HG03460 (cell line): ENCODE measurements around the gene ZNF761.
"Not testable (repeated sequence)": the region's sequence is repeated elsewhere in the genome, so short reads cannot be mapped to it uniquely, and the experiment has no call there.

ENCODE experiments used
- ATAC-seq: cut with Tn5 transposase; IDR thresholded peaks from one replicate; pipeline ENCODE4 v1.9.1; 2021; ENCODE audit not compliant: unreplicated experiment

Gene ZNF761

DNA sequence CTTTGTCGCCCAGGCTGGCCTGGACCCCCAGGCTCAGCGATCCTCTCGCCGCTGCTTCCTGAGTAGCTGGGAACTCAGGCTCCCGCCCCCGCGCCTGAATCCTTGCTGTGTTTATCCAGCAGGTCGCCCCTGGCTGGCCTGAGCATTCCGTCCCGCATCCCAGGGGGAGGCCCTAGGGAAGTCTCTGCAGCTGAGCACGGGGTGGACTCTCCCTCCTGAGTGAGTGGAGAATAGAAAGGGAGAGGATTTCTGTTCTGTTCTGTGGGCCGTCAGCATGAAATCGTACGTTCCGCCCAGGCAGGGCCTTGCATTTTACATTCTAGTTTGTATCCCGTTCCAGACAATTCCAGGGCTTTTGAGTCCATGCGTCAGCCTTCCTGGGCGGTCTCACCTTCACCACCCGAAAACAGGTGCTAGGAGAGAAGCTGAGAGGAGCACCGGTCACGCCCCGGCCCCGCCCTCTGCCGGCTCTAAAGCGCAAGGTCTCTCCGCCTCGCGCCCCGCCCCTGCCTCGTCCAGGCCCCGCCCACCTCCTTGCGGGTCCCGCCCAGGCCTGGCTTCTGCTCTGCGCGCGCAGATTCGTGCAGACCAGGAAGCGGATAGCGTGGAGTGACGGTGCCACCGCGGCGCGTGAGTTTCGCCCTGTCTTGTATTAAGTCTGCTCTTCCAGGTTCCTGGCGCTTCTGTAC lies at the start of gene ZNF761:
Gene ZNF761, plus strand, starts transcription at position 586 of the 689 bp plus-strand sequence. CDS start 15,285 bp downstream, outside the sequence.
- peak; percentile 94 for ATAC-seq

DNA sequence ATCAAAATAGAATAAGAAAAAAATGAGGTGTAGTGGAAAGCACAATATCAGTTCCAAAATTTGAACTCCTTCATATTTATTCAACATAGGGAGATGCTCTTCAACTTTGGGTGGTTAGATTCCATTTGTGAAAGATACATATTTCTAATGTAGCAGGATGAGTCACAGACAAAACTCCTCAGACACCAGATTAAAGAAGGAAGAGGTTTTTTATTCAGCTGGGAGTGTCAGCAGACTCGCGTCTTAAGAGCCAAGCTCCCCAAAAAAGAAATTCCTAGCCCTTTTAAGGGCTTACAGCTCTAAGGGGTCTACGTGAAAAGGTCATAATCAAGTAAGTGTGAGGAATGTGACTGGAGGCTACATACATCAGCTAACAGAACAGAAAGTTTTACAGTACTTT lies 43.6 kb upstream of the ZNF761 start:
- ATAC-seq = no peak

DNA sequence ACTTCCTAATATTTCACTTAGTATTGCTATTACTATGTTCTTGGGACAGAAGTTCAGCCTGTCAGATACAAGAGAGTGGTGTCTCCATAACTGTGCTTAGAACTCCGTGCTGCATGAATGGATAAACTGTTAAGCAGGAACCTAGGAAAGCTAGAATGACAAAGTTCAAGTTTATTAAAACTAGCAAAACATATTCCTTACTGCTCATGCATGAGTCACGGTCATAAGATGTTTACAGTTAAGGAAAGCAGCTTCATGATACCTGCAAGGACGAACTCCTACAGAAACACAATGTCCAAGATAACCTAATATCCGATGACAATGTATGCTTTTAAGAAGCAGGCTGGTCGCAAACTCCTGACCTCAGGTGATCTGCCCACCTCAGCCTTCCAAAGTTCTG lies 42.9 kb upstream of the ZNF761 start:
- ATAC-seq = no peak

DNA sequence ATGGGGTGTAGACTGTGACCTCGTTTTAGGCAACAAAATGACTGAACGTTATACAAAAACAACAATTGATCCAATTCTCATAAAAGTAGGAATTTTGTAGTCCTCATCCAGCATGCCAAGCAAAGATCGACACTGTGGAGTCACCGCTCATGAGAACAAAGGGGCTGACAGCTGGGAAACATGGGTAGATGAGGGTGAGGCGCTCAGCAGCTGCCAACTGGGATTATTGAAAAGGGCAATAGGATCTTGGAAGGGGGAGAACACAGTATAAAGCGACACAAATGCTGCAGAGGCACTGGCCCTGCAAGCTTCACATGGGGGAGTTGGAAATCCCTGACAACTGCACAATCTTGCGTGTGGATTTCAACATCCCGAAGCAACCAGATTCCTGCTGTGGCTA lies 42.2 kb upstream of the ZNF761 start:
- ATAC-seq = no peak

DNA sequence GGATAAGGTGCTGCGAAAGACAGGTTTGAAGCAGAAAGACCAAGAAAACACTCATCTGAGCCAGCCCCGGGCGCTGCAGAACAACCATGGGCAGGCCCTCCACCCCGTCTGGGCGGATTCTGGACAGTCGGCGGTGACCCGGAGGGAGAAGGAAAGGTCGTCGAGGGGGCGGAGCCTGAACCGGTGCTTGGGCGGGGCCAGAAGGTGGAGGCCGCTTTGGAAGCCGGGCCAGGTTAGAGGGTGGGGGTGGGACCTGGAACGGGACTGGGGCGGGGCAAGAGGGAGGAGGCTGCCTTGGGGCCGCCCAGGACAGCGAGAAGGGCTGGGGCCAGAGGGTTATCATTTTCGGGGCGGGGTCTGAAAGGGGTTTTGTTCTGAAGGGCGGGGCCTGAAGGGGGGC lies 41.8 kb upstream of the ZNF761 start:
- no peak for ATAC-seq

DNA sequence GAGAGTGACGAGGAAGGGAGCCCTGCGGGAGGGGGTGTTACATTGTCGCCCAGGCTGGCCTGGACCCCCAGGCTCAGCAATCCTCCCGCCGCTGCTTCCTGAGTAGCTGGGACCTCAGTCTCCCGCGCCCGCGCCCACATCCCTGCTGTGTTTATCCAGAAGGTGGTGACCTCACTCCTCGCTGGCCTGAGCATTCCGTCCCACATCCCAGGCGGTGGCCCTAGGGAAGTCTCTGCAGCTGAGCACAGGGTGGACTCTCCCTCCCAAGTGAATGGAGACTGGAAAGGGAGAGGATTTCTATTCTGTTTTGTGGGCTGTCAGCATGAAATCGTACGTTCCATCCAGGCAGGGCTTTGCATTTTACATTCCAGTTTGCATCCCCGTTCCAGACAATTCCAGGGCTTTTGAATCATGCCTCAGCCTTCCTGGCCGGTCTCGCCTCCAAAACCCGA lies 37.2 kb upstream of the ZNF761 start:
- ATAC-seq = no peak

DNA sequence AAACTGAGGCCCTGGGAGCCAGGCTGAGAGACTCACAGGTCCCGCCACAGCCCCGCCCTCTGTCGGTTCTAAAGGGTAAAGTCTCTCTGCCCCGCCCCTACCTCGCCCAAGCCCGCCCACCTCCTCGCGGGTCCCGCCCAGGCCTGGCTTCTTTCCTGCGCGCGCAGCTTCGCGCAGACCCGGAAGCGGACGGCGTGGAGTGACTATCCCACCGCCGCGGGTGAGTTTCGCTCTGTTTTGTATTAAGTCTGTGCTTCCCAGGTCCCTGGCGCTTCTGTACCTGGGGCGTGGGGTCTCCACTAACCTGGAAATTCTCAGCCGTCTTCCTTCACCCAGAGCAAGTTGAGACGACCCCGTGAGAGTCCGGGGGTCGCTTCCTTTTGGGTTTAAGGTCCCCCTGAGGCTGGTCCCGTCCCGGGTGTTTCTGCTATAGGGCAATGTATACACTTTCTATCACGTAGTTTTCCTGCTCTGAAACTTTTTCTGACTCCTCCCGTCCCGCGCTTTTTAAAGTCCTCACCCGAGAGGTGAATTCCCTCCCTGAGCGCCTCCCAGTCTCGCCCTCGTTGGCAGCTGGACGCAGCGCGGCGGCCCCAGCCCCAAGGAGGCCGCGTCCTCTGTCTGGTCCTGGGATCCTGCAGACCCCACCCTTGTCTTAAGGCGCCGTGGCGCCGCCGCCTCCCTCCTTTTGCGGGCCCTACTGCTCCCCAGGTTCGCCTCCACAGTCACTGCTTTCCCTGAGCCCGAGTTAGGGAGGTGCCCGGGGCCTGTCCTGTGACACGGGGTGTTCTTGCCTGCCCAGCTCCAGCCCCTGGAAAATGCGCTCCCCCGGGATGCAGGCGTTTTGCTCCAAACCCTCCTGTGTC lies 36.6 kb upstream of the ZNF761 start, which contains the start of gene ZNF765:
Gene ZNF765, plus strand, starts transcription at position 176 of the 866 bp plus-strand sequence. CDS start 2,867 bp downstream, outside the sequence.
- ATAC-seq = peak; percentile 82

DNA sequence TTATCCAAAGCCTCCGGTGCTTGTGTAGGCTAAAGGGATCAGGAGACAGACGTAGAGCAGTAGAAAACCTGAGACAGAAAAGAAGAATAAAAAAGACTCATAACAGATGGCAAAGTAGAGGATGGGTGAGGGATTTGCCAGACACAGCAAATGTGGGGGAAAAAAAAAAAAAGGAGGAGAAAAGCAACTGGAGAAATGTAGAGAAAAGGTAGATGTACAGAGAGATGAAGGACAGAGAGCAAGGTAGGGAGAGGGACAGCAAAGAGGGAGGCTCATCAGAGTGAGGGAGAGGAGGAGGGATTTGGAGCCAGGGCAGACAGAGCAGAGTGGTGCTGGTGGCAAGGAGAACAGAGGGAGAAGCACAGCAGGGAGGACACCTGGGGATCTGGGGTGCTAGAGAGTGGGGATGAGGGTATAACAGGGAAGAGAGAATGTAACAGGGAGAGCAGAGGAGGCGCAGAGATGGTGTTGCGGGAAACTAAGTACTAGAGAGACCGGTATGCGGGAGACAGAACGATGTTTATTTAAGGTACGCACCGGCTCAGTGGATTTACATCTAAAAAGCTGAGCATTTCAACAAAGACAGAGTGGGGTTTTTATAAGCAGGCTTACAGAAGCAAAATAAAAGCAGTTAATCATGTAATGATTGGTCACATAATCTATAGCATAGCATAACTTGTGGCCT lies 35.8 kb upstream of the ZNF761 start:
- not testable (repeated sequence) for ATAC-seq

DNA sequence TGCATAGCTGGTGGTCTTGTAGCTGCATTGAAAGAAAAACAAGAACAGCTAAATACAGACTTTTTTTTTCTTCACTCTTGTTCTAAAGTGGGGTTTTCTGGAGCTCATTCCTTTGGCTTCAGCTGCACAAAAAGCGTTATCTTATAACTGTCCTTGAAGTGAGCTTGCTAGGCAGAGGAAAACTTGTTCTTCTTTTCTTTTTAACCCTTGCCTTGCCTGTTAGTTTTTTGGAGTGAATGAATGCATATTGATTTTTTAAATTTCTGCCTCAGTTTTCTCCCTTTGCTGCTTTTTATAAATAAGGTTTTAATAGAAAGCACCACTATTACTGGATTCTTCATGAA lies 35.3 kb upstream of the ZNF761 start:
- ATAC-seq = no peak

DNA sequence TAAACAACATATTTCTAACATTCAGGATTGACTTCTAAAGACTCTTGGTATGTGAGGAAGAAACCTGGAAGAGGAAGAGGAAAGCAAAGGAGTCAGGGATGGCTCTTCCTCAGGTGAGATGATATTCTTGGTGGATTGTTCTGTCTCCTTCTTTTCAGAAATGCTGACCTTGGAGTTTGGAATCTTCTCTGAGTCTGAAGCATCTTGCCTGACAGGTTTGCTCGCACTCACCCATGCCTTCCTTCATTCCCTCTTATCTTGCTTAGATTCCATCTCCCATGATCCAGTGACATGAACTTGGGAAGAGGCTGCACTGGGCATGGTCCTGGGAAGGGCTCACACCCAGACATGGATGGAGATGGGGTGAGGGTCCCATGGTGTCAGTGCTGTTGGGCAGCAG lies 33.9 kb upstream of the ZNF761 start:
- not testable (repeated sequence) for ATAC-seq

DNA sequence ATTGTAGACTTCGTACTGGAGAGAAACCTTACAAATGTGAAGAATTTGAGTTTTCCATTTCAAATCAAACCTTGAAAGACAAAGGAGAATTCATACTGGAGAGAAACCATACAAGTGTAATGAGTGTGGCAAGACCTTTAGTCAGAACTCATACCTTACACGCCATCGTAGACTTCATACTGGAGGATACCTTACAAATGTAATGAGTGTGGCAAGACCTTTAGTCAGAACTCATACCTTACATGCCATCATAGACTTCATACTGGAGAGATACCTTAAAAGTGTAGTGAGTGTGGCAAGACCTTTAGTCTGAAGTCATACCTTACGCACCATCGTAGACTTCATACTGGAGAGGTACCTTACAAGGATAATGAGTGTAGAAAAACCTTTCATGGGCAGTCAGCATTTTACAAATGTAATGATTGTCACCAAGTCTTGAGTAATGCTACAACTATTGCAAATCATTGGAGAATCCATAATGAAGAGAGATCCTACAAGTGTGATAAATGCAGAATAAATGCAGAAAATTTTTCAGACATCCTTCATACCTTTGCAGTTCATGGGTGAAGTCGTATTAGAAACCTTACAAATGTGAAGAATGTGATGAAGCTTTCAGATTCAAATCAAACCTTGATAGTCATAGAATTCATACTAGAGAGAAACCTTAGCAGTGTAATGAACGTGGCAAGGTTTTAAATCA lies 22.1 kb upstream of the ZNF761 start:
- no peak for ATAC-seq

DNA sequence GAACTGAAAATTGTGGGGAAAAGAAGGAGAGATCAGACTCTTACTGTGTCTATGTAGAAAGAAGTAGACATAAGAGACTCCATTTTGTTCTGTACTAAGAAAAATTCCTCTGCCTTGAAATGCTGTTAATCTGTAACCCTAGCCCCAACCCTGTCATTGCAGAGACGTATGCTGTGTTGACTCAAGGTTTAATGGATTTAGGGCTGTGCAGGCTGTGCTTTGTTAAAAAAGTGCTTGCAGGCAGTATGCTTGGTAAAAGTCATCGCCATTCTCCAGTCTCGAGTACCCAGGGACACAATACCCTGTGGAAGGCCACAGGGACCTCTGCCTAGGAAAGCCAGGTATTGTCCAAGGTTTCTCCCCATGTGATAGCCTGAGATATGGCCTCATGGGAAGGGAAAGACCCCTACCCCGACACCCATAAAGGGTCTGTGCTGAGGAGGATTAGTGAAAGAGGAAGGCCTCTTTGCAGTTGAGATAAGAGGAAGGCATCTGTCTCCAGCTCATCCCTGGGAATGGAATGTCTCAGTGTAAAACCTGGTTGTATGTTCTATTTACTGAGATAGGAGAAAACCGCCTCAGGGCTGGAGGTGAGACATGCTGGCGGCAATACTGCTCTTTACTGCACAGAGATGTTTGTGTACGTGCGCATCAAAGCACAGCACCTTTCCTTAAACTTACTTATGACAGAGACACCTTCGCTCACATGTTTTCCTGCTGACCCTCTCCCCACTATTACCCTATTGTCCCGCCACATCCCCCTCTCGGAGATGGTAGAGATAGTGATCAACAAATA lies 11.1 kb upstream of the ZNF761 start:
- not testable (repeated sequence) for ATAC-seq

DNA sequence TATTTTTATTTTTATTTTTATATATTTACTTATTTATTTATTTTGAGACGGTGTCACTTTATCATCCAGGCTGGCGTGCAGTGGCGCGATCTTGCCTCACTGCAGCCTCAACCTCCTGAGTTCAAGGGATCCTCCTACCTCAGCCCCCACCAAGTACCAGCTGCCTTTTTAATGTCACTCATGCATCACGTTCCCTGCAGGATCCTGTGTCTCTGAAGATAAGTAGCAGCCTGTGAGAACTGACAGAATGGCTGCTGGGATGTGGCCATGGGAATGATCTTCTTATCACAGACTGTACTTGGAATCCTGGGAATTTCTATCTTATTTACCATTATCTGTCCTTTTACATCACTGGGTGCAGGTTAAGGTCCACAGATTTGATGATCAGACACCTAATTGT lies 9.2 kb upstream of the ZNF761 start:
- ATAC-seq = no peak

DNA sequence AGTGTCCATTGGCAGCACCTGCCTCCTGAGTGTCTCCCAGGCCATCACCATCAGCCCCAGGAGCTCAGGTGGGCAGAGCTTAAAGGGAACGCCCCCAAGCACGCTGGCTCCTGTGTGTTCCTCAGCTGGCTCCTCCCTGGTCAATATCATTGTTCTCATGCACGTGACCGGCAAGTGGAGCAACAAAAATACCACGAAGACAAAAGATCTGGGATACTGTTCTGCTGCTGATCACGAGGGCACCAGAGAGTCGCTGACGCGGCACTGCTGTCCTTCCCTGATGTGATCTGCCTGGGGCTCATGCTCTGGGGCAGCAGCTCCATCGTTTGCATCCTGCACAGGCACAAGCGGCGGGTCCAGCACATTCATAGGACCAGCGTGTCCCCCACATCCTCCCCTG lies 8.7 kb upstream of the ZNF761 start:
- not testable (repeated sequence) for ATAC-seq

DNA sequence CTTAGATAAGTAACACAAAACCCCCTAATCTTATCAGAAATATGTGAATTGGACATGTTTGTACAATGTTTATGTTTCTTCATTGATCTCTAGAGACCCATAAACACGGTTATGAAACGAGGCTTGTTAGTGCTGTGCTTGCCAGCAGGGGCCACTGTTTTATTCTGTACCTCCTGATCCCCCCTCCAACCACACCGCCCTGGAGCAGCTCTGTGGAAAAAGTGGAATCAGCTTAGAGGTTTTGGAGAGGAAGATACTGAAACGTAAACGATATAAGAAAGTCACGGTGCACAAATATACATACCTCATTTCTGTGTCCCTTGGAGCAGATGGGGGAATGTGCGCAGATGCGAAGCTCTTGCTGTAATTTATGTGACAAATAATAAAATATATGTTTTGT lies 8.1 kb upstream of the ZNF761 start:
- ATAC-seq = not testable (repeated sequence)

DNA sequence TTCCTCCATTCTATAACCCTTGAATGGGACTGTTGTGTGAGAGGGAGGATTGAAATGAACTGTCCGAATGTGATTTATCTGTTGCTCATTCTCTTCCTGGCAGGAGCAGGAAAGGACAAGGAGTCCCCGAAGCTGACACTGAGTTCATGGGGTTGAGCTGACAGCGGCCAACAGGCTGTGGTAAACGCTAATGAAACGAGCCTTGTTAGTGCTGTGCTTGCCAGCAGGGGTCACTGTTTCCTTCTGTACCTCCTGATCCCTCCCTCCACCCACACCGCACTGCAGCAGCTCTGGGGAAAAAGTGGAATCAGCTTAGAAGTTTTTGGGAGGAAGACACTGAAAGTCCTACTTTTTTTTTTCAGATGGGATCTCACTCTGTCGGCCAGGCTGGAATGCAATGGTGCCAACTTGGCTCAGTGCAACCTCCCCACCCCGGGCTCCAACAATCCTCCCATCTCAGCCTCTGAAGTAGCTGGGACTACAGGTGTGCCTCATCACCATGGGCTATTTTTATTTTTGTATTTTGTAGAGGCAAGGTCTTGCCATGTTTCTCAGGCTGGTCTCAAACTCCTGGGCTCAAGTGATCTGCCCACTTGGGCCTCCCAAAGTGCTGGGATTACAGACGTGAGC lies 6.7 kb upstream of the ZNF761 start:
- ATAC-seq = no peak

DNA sequence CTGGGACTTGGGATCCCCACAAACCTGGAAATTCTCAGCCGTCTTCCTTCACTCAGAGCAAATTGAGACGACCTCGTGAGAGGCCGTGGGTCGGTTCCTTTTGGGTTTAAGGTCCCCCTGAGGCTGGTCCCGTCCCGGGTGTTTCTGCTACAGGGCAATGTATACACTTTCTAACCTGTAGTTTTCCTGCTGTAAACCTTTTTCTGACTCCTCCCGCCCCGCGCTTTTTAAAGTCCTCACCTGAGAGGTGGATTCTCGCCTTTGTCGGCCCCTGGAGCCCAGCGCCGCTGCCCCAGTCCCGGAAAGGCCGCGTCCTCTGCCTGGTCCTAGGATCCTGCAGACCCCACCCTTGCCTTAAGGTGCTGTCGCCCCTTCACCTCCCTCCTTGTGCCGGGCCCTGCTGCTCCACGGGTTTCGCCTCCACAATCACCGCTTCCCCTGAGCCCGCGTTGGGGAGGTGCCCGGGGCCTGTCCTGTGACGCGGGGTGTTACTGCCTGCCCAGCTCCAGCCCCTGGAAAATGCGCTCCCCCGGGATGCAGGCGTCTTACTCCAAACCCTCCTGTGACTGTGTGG lies 391 bp downstream of the ZNF761 start:
- ATAC-seq = peak; percentile 23

DNA sequence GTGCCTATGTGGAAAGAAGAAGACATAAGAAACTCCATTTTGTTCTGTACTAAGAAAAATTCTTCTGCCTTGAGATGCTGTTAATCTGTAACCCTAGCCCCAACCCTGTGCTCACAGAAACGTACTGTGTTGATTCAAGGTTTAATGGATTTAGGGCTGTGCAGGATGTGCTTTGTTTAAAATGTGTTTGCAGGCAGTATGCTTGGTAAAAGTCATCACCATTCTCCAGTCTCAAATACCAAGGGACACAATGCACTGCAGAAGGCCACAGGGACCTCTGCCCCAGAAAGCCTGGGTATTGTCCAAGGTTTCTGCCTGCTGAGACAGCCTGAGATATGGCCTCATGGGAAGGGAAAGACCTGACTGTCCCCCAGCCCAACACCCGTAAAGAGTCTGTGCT lies 12.0 kb downstream of the ZNF761 start:
- not testable (repeated sequence) for ATAC-seq

DNA sequence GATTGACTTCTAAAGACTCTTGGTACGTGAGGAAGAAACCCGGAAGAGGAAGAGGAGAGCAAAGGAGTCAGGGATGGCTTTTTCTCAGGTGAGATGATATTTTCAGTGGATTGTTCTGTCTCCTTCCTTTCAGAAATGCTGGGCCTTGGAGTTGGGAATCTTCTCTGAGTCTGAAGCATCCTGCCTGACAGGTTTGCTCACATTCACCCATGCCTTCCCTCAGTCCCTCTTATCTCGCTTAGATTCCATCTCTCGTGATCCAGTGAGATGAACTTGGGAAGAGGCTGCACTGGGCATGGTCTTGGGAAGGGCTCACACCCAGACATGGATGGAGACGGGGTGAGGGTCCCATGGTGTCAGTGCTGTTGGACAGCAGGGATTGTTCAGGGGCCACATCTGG lies 15.4 kb downstream of the ZNF761 start:
- ATAC-seq = not testable (repeated sequence)
